Ramos (cell line): Measurements from ENCODE around the gene SLAIN2.

Experiments used
- in situ Hi-C: fragments of 300-500 bp; cut with MboI; formaldehyde crosslinking; loops from one replicate; pipeline ENCODE4 v1.14.3; 2022; ENCODE audit warnings: low sequenced_read_pairs; ENCODE audit not compliant: unreplicated experiment

SLAIN2 gene

GRCh38 chr4:48367016-48367415 lies 25.7 kb downstream of the SLAIN2 start:
- in situ Hi-C loops = no loop called here

DNA sequence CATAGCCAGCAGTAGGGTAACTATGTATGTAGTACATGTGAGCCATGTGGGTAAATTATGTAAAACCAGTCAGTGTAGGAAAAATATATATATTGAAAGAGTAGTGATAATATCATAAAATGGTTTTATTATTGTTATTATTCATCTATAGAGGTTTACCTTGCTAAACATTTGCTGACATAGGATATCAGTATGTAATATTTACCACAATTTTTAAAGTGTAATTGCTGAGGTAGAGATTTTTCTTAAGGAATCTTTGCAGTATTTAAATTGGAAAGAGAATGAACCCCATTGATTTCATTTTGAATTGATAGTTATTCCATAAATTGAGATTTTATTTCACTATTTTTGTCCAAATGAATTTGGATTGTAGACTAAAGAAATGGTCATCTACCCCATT lies 27.1 kb downstream of the SLAIN2 start:
- in situ Hi-C loops = no loop called here

DNA sequence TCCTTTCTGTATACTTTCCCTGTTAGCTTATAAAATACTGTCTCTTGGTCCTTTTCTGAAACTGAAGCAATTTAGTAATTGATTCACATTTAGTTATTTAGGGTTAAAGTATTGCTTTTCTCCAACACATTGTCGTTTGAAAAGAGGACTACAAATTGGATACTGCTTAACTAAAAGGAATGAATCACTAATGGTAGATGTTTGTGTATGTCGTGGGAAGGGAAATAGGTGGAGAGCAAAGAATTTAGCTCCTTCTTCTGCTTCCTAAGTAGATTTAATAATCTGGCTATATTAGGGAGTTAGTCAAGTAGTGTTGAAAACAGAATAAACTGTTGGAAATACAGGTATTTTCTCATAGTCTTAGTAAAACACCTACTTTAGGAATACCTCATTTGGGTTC lies 27.9 kb downstream of the SLAIN2 start:
- in situ Hi-C loops = no loop called here

DNA sequence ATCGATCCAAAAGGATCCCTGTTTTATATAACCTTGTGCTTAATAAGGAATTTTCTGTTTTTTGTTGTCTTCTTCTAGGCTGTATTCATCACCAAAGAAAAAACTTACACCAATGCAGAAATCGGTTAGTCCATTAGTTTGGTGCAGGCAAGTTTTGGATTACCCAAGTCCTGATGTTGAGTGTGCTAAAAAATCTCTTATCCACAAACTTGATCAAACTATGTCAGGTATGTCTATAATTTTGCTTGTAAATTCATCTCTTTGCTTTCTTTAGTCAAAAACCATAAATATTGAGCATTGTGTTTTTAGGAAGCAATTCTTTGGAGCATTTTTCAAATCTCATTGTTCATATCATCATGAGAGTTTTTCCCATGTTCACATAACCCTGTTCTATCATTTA lies 28.4 kb downstream of the SLAIN2 start:
- in situ Hi-C loops = no loop called here

DNA sequence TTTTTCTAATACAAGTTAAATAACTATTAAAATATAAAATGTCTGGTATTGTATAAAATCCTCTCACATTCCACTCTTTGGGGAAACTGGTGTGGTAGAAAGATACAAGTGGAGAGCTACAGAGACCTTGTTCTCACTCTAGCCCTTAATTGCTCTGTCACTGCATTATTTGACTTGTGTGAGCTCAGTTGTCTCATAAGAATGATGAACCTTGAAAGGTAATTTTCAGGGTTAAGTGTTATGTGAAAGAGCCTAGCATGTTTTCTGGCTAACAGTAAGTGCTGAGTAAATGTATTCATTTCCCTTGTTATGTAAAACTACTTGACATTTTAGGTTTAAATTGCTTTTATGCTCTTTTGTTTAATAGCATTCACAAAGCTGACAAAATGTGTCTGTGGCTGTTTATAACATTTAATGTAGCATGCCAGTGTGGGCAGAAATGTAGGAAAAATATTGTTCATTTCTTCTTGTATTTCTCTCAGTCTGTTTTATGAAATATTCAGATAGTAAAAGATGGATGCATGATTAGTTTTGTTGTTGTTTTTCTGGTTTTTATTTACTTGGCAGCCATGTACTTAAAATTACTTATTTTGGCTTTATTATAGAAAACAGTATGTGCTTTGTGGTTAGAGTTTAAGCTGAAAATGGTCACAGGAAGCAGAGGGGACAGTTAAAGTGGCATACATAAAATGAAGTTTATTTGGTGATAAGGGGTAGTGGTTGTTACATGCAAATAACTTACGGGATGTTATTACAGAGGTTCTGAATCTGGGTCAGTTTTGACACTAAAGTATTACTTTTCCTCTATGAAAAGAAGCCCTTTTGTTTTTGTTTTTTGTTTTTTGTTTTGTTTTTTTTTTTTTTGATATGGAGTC lies 29.2 kb downstream of the SLAIN2 start:
- in situ Hi-C loops = no loop called here

DNA sequence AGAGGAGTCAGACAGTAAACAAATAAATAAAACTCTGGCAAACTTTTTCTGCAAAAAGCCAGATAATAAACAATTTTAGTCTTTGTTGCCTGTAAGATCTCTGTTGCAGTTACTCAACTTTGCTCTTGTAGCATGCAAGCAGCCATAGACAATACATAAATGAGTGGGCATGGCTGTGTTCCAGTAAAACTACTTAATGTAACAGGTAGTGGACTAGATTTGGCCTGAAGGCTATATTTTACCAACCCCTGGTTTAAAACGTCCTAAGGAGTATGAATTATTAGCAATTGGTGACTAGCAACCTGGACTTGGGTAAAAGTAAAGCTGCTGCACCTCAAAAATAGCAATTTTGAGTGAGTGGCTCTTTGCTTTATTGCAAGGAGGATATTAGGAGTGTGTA lies 30.9 kb downstream of the SLAIN2 start:
- in situ Hi-C loops = no loop called here

DNA sequence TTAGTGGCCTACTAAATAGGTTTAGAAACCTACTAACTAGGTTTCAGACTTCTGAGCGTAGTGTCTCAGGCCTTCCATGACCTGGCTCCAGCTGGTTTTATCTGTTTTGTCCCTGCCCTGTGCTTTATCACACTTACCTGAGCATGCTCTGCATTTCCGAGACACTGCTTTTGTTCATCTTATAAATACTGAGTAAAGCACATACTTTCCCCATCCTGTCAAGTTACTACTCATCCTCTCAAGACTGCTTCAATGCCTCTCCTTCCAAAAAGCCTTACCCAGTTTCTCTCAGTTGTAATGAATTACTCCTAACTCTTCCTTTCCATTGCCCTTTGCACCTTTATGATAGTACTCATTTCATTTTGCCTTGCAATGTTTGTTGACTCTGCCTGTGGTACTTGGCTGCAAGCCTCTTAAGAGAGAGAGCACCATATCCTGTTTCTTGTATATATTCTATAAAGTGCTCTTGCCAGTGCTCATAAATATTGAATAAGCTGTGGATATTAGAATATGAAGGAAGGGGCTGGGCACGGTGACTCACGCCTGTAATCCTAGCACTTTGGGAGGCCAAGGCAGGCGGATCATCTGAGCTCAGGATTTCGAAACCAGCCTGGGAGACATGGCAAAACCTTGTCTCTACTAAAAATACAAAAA lies 34.4 kb downstream of the SLAIN2 start:
- in situ Hi-C loops = no loop called here

- in situ Hi-C loops = no loop called here
Observed at GRCh38 chr4:48379587-48380180, 38.4 kb downstream of the SLAIN2 start.

- in situ Hi-C loops = no loop called here
Observed at GRCh38 chr4:48380583-48381167, 39.3 kb downstream of the SLAIN2 start.

GRCh38 chr4:48388525-48389154 lies 47.3 kb downstream of the SLAIN2 start:
- in situ Hi-C loops = no loop called here

DNA sequence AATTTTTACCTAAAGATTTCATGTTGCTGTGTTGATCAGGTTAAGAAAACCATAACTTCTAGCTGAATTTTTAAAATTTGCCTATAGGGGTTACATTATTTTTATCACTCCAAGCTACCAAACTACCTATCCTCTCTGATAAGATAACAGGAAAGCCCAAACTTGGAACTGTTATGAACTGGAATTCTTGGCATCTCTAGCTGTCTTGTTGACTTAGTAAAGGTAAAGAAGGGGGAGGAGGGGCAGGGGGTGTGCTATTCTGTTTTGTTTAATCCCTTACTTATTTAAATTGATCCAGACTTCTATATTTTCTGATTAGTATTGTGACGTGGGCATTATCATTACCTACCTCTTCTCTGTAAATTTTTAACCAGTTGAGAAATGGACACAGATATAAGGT lies 54.7 kb downstream of the SLAIN2 start:
- in situ Hi-C loops = no loop called here

GRCh38 chr4:48400416-48400815 lies 59.1 kb downstream of the SLAIN2 start:
- in situ Hi-C loops = no loop called here

- in situ Hi-C loops = no loop called here
Observed at GRCh38 chr4:48403358-48403757, 62.0 kb downstream of the SLAIN2 start.

GRCh38 chr4:48403779-48404178 lies 62.5 kb downstream of the SLAIN2 start:
- in situ Hi-C loops = no loop called here

DNA sequence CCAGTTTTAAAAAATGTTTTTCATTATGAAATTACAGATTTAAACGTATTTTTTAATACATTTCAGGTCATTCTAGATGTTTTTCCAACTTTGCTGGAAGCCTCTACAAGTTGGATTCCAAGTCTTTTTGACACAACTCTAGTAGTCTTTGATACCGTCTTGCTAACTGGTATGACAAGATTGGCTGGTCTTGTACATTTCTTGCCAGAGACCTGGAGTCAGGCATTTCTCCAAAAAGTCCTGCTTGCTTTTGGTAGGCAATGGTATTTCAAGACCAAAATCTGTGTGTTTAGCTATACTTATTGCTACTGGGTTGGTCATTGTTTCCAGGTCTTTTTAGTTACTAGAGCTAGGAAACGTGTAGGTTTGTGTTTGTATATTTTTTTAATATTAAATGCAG lies 64.6 kb downstream of the SLAIN2 start:
- in situ Hi-C loops = no loop called here

GRCh38 chr4:48409203-48409602 lies 67.9 kb downstream of the SLAIN2 start:
- in situ Hi-C loops = no loop called here

- in situ Hi-C loops = no loop called here
Observed at GRCh38 chr4:48410812-48411211, 69.5 kb downstream of the SLAIN2 start.

DNA sequence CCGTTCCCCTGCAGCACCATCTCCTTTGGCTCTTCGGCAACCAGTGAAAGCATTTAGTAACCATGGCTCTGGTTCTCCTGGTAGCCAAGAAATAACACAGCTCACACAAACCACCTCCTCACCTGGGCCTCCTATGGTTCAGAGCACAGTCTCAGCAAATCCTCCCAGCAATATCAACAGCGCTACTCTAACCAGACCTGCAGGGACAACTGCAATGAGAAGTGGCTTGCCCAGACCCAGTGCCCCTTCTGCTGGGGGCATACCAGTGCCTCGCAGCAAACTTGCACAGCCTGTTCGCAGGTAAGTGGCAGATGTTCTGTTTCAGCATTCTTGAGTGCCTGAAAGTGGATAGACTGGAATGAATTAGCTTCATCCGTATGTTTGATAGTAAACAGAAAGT lies 78.8 kb downstream of the SLAIN2 start:
- in situ Hi-C loops = no loop called here

DNA sequence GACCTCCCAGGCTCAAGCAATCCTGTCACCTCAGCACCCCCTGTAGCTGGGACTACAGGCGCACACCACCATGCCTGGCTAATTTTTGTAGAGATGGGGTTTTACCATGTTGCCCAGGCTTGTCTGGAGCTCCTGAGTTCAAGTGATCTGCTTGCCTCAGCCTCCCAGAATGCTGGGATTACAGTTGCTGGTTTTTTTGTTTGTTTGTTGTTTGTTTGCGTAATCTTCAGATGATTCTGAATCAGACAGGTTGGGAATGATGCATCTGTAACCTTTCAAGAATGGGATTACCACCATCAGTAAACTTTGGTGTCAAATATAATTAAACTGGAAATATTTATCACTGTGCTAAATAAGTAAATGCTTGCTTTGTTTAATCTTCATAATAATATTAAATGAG lies 79.8 kb downstream of the SLAIN2 start:
- in situ Hi-C loops = no loop called here

- in situ Hi-C loops = no loop called here
Observed at GRCh38 chr4:48428926-48429325, 87.6 kb downstream of the SLAIN2 start.
